WTC11 (cell line): ENCODE results near the gene GATB. TPM values are rescaled to one million over a fixed set of nuclear protein-coding genes. Genes with fewer than 3 reads are reported as not detected.

Source experiments
- ATAC-seq: fragments of 200-7000 bp; cut with Tn5 transposase; 2 replicates; pipeline ENCODE4 v1.10.0; 2021; ENCODE audit warnings: mild to moderate bottlenecking, moderate library complexity
- CTCF ChIA-PET: fragments of 300-600 bp; sonication (Branson Sonifier 250); formaldehyde crosslinking; loops from one replicate; lab custom pipeline; 2021; ENCODE audit warnings: antibody characterized with exemption; lab: Charles Lee
- POLR2A ChIA-PET: fragments of 350-600 bp; sonication (Branson Sonifier 250); formaldehyde crosslinking; loops from one replicate; lab custom pipeline; 2021; ENCODE audit warnings: antibody characterized with exemption; lab: Charles Lee
- DNase-seq: peaks from one replicate; pipeline ENCODE4 v3.0.0; 2021; ENCODE audit warnings: low spot score
- H3K27ac Mint-ChIP-seq: 2 replicates; pipeline ENCODE4 v1.8.0; 2021; ENCODE audit warnings: mixed read lengths
- H3K27me3 Mint-ChIP-seq: 2 replicates; pipeline ENCODE4 v1.8.0; 2021; ENCODE audit warnings: low read depth, mild to moderate bottlenecking, moderate library complexity, mixed read lengths
- H3K36me3 Mint-ChIP-seq: 2 replicates; pipeline ENCODE4 v1.8.0; 2021; ENCODE audit warnings: mixed read lengths
- H3K4me1 Mint-ChIP-seq: 2 replicates; pipeline ENCODE4 v1.8.0; 2022; ENCODE audit warnings: mixed read lengths
- H3K4me3 Mint-ChIP-seq: 2 replicates; pipeline ENCODE4 v1.8.0; 2021; ENCODE audit warnings: mild to moderate bottlenecking, moderate library complexity, mixed read lengths
- H3K9me3 Mint-ChIP-seq: 2 replicates; pipeline ENCODE4 v1.8.0; 2021; ENCODE audit warnings: mixed read lengths
- ELF4 ChIP-seq: sonication (generic); formaldehyde crosslinking; IDR thresholded peaks from 2 replicates; pipeline ENCODE4 v1.8.1; 2022; ENCODE audit warnings: low read depth, mild to moderate bottlenecking, moderate library complexity, missing genetic modification reagents
- HMGXB4 ChIP-seq: sonication (generic); formaldehyde crosslinking; IDR thresholded peaks from 2 replicates; pipeline ENCODE4 v1.8.1; 2023; ENCODE audit warnings: mild to moderate bottlenecking, moderate library complexity, missing genetic modification reagents
- MAX ChIP-seq: sonication (generic); formaldehyde crosslinking; IDR thresholded peaks from 2 replicates; pipeline ENCODE4 v1.8.0; 2022; ENCODE audit warnings: mild to moderate bottlenecking, missing genetic modification reagents
- NFE2L1 ChIP-seq: sonication (generic); formaldehyde crosslinking; IDR thresholded peaks from 2 replicates; pipeline ENCODE4 v1.8.1; 2023; ENCODE audit warnings: missing genetic modification reagents
- NR3C1 ChIP-seq: sonication (generic); formaldehyde crosslinking; conservative IDR thresholded peaks from 2 replicates; pipeline ENCODE4 v1.8.1; 2023; ENCODE audit warnings: low read depth, mild to moderate bottlenecking, missing genetic modification reagents
- PREB ChIP-seq: sonication (generic); formaldehyde crosslinking; IDR thresholded peaks from 2 replicates; pipeline ENCODE4 v1.8.1; 2022; ENCODE audit warnings: mild to moderate bottlenecking, missing genetic modification reagents, moderate library complexity, borderline replicate concordance
- RORB ChIP-seq: fragments of 250-450 bp; sonication (Bioruptor Pico); IDR thresholded peaks from 2 replicates; pipeline ENCODE4 v1.9.0; 2021; ENCODE audit warnings: mild to moderate bottlenecking
- SMAD4 ChIP-seq: sonication (generic); formaldehyde crosslinking; IDR thresholded peaks from 2 replicates; pipeline ENCODE4 v1.8.0; 2022; ENCODE audit warnings: mild to moderate bottlenecking, missing genetic modification reagents
- ZNF232 ChIP-seq: sonication (generic); formaldehyde crosslinking; IDR thresholded peaks from 2 replicates; pipeline ENCODE4 v1.8.0; 2022; ENCODE audit warnings: mild to moderate bottlenecking, missing genetic modification reagents
- ZNF317 ChIP-seq: sonication (generic); formaldehyde crosslinking; IDR thresholded peaks from 2 replicates; pipeline ENCODE4 v1.8.1; 2023; ENCODE audit warnings: low read depth, mild to moderate bottlenecking, moderate library complexity, missing genetic modification reagents, borderline replicate concordance
- total RNA-seq: library from RNA; stranded (reverse); gene quantifications from 3 replicates; pipeline ENCODE4 v1.2.3, GENCODE V29; 2021
- TF ChIP-seq, protein P1 (sequence below): fragments of 200-600 bp; IDR thresholded peaks from 2 replicates; pipeline ENCODE4 v1.8.0; 2022; ENCODE audit warnings: antibody characterized with exemption
- TF ChIP-seq, protein P2 (sequence below): fragments of 250-450 bp; sonication (Bioruptor Pico); IDR thresholded peaks from 2 replicates; pipeline ENCODE4 v2.1.2; 2022; ENCODE audit warnings: mild to moderate bottlenecking, moderate library complexity
- TF ChIP-seq, protein P3 (sequence below): sonication (generic); formaldehyde crosslinking; IDR thresholded peaks from 2 replicates; pipeline ENCODE4 v1.8.1; 2022; ENCODE audit warnings: low read depth, mild to moderate bottlenecking, moderate library complexity, missing genetic modification reagents, borderline replicate concordance

GATB gene
- total RNA-seq, 1 experiment from 2014 or later: 22.7 TPM

GRCh38 chr4:151675411-151675971, 85.3 kb downstream of the GATB start:
- H3K27ac Mint-ChIP-seq: no peak overlapping the region
- no peaks in the 10 kb centered on the region for H3K9me3 Mint-ChIP-seq
- CTCF ChIA-PET: interaction anchor here (1.2 kb wide), 2 partner anchors 398 to 558 kb away, joined by 3 to 4 read pairs; partner anchors contain the start of gene PRSS48

DNA sequence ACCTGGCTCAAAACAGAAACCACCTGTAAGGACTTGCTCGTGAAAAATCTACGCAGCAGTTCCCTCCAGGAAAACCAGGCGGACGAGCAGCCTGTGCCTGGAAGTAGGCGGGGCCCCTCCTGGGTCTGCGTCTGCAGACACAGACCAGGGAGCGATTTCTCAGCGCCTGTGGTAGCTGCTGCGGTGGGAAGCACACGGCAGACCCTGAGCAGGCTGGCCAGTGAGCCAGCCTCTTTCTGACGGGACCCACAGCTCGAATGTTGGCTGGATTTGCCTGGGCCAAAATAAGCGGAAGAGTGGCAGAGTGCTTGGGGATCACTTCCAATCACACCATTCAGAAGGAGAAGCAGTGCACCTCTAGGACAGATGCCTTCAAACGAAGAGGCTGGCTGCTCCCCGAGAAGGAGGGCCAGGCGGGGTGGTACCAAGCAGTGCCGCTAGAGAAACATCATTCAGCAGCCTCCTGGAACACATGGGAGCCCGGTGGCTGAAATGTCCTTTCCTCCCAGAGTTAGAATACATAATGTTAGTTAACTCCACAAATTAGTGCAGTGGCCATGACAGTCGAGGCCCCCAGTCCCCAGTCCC, 85.9 kb downstream of the GATB start:
- H3K27me3 Mint-ChIP-seq: no peaks in the 10 kb centered on the region
- peak; percentile 76 for DNase-seq
- H3K4me1 Mint-ChIP-seq: peaks cover 22% of the 10 kb centered on the region
- no peak overlapping the region for H3K4me3 Mint-ChIP-seq
- peak overlapping the region; percentile 92 for H3K27ac Mint-ChIP-seq
- ATAC-seq: peak; percentile 88
- ChIA-PET POLR2A (no interaction called here), CTCF (interaction anchor here (0.6 to 1.8 kb wide), 5 partner anchors 9 to 557 kb away, joined by 3 to 5 read pairs (median 4); partner anchors contain the start of gene PRSS48)
- no peaks in the 10 kb centered on the region for H3K36me3 Mint-ChIP-seq
- no peaks in the 10 kb centered on the region for H3K9me3 Mint-ChIP-seq
- TF ChIP-seq SMAD4 (no peak), ZNF317 (CRISPR knock-in tag) (no peak), ELF4 (no peak), PREB (CRISPR knock-in tag) (no peak)
- TF ChIP-seq, protein P1, sequence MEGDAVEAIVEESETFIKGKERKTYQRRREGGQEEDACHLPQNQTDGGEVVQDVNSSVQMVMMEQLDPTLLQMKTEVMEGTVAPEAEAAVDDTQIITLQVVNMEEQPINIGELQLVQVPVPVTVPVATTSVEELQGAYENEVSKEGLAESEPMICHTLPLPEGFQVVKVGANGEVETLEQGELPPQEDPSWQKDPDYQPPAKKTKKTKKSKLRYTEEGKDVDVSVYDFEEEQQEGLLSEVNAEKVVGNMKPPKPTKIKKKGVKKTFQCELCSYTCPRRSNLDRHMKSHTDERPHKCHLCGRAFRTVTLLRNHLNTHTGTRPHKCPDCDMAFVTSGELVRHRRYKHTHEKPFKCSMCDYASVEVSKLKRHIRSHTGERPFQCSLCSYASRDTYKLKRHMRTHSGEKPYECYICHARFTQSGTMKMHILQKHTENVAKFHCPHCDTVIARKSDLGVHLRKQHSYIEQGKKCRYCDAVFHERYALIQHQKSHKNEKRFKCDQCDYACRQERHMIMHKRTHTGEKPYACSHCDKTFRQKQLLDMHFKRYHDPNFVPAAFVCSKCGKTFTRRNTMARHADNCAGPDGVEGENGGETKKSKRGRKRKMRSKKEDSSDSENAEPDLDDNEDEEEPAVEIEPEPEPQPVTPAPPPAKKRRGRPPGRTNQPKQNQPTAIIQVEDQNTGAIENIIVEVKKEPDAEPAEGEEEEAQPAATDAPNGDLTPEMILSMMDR: no peak

More at GRCh38 chr4:151675411-151675971, 85.3 kb downstream of the GATB start:
- ATAC-seq (peak; percentile 6), DNase-seq (no peak)
- Mint-ChIP-seq H3K4me3 (no peak overlapping the region), H3K36me3 (no peaks in the 10 kb centered on the region), H3K27me3 (no peaks in the 10 kb centered on the region), H3K4me1 (peaks cover 22% of the 10 kb centered on the region)
- TF ChIP-seq RORB (CRISPR knock-in tag): no peak
- TF ChIP-seq NR3C1 (CRISPR knock-in tag): no peak
- no peak for TF ChIP-seq MAX
- TF ChIP-seq, protein P1: no peak
- TF ChIP-seq, protein P2, sequence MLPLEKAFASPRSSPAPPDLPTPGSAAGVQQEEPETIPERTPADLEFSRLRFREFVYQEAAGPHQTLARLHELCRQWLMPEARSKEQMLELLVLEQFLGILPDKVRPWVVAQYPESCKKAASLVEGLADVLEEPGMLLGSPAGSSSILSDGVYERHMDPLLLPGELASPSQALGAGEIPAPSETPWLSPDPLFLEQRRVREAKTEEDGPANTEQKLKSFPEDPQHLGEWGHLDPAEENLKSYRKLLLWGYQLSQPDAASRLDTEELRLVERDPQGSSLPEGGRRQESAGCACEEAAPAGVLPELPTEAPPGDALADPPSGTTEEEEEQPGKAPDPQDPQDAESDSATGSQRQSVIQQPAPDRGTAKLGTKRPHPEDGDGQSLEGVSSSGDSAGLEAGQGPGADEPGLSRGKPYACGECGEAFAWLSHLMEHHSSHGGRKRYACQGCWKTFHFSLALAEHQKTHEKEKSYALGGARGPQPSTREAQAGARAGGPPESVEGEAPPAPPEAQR (CRISPR knock-in tag): no peak
- TF ChIP-seq ZNF232: no peak
- TF ChIP-seq, protein P3, sequence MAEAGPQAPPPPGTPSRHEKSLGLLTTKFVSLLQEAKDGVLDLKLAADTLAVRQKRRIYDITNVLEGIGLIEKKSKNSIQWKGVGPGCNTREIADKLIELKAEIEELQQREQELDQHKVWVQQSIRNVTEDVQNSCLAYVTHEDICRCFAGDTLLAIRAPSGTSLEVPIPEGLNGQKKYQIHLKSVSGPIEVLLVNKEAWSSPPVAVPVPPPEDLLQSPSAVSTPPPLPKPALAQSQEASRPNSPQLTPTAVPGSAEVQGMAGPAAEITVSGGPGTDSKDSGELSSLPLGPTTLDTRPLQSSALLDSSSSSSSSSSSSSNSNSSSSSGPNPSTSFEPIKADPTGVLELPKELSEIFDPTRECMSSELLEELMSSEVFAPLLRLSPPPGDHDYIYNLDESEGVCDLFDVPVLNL (CRISPR knock-in tag): no peak
- TF ChIP-seq NFE2L1 (CRISPR knock-in tag): no peak
- TF ChIP-seq HMGXB4 (CRISPR knock-in tag): no peak
- POLR2A ChIA-PET: no interaction called here
